HL-60/S4 (cell line): Measurements from ENCODE around the gene RUVBL1.

ENCODE experiments used
- in situ Hi-C: fragments of 300-500 bp; cut with MboI; formaldehyde crosslinking; loops from 2 replicates; pipeline ENCODE4 v1.14.3; 2022; ENCODE audit warnings: low sequenced_read_pairs

Gene RUVBL1

GRCh38 chr3:128083980-128084674 is 39.5 kb downstream of the RUVBL1 start:
- in situ Hi-C loops, result loop anchor here (10.0 kb wide), 1 partner anchor 511 kb away; no protein-coding TSS in a partner anchor

DNA sequence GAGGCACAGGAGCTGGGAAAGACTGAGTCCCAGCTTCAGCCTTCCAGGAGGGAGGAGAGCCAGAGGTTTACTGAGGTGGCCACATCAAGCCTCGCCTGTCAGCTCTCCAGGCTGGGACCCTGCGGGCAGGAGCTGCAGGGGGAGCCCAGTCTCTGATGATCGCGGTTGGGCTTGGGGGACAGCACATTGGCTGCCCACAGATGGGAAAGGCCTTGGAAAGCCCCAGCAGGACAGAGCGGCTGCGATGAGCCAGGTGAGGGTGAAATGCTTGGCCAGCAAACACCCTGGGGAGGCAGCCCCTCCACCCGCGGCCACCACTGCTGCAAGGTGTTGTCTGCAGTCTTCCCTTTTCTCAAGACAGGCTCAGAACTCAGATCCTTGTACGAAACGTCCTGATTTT is 40.2 kb downstream of the RUVBL1 start:
- in situ Hi-C loops, result loop anchor here (10.0 kb wide), 1 partner anchor 511 kb away; no protein-coding TSS in a partner anchor

GRCh38 chr3:128082546-128082945 is 41.1 kb downstream of the RUVBL1 start:
- in situ Hi-C loops, result loop anchor here (10.0 kb wide), 1 partner anchor 512 kb away; no protein-coding TSS in a partner anchor

DNA sequence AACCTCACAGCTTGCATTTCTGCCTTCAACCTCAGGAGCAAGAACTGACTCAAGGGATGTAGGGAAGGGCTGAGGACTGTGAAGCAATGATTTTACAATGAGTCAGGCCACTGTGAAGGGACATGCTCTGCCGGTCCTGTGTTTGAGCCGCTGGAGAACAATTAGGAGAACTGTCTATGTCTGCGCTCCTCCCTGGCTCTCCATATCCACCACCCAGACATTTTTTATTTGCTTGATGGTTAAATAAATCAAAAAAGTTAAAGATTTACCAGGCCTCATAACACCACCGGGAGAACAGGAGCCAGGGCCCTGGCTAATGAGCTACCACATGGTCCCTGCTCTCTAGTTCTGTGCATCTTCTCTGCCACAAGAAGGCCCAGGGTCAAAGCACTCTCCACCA is 41.8 kb downstream of the RUVBL1 start:
- in situ Hi-C loops, result loop anchor here (10.0 kb wide), 1 partner anchor 513 kb away; no protein-coding TSS in a partner anchor

- in situ Hi-C loops, result loop anchor here (10.0 kb wide), 1 partner anchor 514 kb away; no protein-coding TSS in a partner anchor
Measured at GRCh38 chr3:128081226-128081625, 42.4 kb downstream of the RUVBL1 start.

- in situ Hi-C loops, result loop anchor here (10.0 kb wide), 1 partner anchor 514 kb away; no protein-coding TSS in a partner anchor
Measured at GRCh38 chr3:128080323-128081080, 43.1 kb downstream of the RUVBL1 start.

DNA sequence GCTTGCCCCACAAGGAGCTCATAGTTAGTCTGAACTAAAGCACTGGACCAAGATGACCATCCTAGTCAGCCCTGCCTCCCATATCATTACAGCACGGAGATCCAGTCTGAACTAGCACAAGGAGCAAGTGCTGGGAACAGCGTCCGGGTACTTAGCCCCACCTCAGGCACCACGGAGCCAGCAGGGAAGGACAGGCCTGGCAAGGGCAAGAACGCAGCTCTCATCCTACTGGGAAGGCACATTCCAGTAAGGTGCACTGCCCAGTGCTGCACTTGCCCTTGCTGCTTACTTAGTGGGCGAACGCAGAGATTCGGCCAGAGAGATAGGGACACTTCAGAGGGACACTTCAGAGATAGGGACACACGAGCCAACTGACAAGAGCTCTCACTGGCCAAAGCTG is 43.8 kb downstream of the RUVBL1 start:
- in situ Hi-C loops, result loop anchor here (10.0 kb wide), 1 partner anchor 515 kb away; no protein-coding TSS in a partner anchor

- in situ Hi-C loops, result no loop called here
Measured at GRCh38 chr3:128078875-128079274, 44.7 kb downstream of the RUVBL1 start.

DNA sequence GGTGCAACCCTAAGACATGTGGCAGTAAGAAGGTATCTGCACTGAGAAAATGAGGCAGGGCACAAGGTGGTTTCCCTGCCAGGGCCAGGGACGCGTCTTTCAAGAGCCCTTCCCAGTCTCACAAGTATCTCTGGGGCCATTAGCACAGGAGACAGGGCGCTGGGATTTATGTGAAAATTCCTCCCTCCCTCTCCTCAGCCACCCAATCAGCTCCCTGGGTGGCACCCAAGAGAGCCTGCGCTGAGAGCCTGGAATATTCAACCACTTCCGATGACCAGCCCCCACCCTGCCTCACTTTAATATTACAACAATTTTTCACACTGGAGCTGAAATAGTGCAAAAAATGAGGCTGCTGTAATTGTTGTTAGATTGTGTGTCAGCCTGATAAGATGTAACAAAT is 45.3 kb downstream of the RUVBL1 start:
- in situ Hi-C loops, result no loop called here

GRCh38 chr3:128077665-128078064 is 45.9 kb downstream of the RUVBL1 start:
- in situ Hi-C loops, result no loop called here

- in situ Hi-C loops, result no loop called here
Measured at GRCh38 chr3:128077202-128077624, 46.4 kb downstream of the RUVBL1 start.

- in situ Hi-C loops, result no loop called here
Measured at GRCh38 chr3:128076483-128077201, 47.0 kb downstream of the RUVBL1 start.

- in situ Hi-C loops, result no loop called here
Measured at GRCh38 chr3:128075522-128076482, 47.8 kb downstream of the RUVBL1 start.

GRCh38 chr3:128074851-128075521 is 48.6 kb downstream of the RUVBL1 start:
- in situ Hi-C loops, result no loop called here

DNA sequence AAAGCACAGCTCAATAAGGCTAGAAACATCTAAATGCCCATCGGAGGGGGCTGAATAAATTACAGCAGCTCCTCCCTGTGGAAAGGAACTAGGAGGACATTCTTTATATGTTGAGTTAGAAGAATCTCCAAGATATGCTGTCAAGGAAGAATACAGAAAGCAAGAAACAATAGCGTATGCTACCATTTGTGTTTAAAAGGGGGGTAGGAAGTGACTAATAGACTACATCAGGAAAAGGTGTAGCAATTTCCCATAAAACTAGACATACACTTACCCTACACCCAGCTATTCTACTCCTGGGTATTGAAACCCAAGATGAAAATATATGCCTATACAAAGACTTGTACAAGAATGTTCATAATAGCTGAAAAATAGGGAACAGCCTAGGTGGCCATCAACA is 49.8 kb downstream of the RUVBL1 start:
- in situ Hi-C loops, result no loop called here

GRCh38 chr3:128073185-128073725 is 50.4 kb downstream of the RUVBL1 start:
- in situ Hi-C loops, result no loop called here

GRCh38 chr3:128072454-128073184 is 51.0 kb downstream of the RUVBL1 start:
- in situ Hi-C loops, result no loop called here

DNA sequence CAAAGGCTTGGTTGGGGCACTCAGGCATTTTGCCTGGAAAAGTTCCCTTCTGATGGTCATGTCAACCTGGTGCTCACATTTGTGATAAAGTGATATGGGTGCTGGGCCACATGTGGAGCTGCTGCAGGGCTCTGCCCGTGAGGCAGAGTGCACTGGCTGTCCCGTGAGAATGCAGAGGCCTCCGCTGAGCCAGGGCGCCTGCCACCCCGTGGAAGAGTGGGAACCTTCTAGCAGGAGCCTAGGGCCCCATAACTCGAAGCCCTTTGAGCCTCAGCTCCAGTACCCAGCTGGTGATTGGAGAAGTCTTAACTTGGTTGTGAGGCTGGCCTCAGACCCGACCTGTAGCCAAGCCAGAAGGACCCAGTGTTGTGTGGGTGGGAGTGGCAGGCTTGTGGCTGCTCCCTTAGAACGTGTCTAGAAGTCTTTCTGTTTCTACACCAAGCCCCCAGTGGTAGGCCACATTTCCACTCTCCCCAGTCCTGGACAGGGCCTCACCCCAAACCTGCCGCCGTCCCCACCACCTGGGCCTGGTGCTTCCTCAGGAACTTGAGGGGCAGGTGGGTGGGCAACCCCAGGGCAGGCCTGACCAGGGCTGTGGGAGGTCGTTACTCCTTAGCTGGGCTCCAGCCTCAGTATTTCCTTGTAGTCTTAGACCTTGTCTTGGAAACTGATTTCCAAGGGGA is 51.7 kb downstream of the RUVBL1 start:
- in situ Hi-C loops, result no loop called here
